ENCODE results near the gene CST3.
"Not testable (repeated sequence)": the region's sequence is repeated elsewhere in the genome, so short reads cannot be mapped to it uniquely, and the experiment has no call there.

The CST3 gene

DNA sequence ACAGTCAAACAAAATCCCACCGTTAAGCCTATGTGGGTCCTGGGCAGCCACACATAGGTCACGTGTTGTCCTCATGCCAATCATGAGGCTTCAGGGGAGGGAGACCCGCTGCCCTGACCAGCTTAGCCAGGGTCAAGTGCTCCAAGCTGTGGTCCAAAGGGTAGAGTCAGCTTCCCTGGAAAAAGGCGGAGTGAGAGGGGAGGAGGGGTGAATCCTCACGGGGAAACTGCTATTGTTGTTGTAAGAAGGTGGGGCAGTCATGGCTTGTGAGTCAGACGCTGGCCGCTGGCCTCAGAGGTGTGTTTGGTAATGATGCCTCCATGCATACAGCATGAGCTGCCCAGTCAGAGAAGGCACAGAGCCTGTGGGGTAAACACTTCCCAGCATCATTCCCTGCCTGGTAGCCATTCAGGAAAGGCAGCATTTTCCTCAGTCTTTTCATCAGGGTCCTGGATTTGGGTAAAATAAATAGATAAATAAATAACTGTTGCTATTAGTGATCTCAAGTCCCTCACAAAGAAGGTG is 8.7 kb downstream of the CST3 start:
- DNase-seq (ENCODE audit: low read depth in 2 of 2, low spot score in 1 of 2): no peak

DNA sequence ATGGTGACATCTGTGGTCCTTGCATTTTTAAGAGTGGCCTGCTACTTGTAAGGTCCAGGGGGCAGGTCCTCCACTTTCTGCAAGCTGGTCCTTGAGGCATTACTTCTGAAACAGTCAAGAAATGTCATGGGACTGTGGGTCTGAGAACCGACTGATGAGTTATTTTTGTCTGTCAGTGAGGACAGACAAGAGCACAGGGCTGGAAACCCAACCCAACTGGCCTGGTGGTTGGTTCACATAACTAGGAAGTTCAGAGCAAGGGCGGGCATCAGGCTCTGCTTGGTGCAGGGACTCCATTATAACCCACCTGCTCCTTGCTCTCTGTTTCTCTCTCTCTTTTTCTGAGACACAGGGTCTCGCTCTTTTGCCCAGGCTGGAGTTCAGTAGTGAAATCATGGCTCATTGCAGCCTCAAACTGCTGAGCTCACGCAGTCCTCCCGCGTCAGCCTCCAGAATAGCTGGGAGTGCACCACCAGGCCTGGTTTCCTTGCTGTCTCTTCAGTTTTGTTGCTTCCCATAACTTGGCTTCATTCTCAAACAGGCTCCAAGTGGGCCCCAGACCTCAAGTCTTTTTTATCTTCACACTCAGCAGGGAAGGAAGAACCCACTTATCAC is 9.2 kb downstream of the CST3 start:
- no peak for DNase-seq (ENCODE audit: low read depth in 2 of 2, low spot score in 1 of 2)

GRCh38 chr20:23627501-23627900 is 10.3 kb downstream of the CST3 start:
- DNase-seq (ENCODE audit: low read depth in 2 of 2, low spot score in 1 of 2): no peak

DNA sequence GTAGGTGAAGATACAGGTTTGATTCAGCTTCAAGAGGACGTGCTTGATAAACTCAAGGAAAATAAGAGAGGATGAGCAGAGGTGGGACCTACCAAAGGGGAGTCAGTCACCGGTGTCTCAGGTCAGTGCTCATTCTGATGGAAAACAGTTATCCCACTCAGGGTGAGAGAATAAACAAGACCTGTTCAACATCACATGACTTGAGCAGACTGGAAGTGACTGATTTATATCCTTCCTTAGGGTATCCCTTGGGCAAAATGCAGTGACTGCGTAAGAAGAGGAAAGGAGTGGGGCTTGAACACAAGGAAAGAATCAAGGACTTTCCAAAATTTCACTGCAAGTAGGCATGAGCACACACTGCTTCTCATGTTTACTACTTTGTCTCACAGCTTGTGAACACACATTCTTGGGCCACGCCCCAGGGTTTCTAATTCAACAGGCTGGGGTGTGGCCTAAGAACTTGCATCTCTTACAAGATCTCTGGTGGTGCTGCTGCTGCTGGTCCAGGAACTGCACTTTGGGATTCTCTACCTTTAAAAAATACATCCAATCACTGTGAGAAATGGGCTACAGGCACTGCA is 11.6 kb downstream of the CST3 start:
- no peak for DNase-seq (ENCODE audit: low read depth in 2 of 2, low spot score in 1 of 2)

- DNase-seq (ENCODE audit: low read depth in 2 of 2, low spot score in 1 of 2): no peak
Measured at GRCh38 chr20:23625236-23625964, 12.4 kb downstream of the CST3 start.

DNA sequence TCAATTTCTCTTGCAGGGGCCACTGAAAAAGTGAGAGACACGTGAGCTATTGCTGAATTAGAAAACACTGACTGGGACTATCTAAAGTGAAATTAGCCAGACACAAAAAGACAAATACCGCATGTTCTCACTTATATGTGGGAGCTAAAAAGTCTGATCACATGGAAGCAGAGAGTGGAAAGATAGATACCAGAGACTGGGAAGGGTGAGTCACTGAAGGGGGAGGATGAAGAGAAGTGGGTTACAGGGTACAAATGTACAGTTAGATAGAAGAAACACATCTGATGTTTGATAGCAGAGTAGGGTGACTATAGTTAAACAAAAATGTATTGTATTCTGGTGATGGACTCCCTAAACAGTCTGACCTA is 13.4 kb downstream of the CST3 start:
- DNase-seq (ENCODE audit: low read depth in 2 of 2, low spot score in 1 of 2): no peak

- no peak for DNase-seq (ENCODE audit: low read depth in 2 of 2, low spot score in 1 of 2)
Measured at GRCh38 chr20:23623666-23624323, 14.0 kb downstream of the CST3 start.

DNA sequence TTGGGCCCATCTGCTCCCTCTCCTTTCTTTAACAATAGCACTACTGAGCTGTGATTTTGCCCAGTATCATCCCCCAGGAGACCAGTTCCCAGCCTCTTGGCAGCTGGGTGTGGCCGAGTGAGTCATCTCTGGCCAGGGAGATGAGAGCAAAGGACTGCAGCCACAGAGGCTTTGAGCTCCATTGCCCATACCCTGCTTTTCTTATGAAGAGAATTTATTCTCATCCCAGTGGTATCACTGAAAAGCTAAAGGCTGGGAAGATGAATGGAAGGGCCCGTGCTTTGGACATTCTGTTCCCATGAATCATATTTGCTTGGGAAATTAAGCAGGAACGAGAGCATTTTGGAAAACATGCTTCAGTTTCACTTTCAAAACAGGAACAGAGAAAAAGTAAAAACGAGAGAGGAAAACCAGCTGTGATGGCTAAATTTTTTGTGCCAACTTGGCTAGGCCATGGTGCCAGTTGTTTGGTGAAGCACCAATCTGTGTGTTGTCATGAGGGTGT is 14.9 kb downstream of the CST3 start:
- DNase-seq (ENCODE audit: low read depth in 2 of 2, low spot score in 1 of 2): no peak

DNA sequence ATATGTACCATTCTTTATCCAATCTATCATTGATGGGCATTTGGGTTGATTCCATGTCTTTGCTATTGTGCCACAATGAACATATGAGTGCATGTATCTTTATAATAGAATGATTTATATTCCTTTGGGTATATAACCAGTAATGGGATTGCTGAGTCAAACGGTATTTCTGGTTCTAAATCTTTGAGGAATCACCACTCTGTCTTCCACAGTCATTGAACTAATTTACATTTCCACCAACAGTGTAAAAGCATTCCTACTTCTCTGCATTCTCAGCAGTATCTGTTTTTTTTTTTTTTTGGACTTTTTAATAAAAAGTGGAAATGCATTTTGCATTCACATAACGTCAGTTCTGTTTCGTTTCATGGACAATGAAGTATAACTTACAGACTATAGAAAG is 15.4 kb downstream of the CST3 start:
- not testable (repeated sequence) for DNase-seq (ENCODE audit: low read depth in 2 of 2, low spot score in 1 of 2)

DNA sequence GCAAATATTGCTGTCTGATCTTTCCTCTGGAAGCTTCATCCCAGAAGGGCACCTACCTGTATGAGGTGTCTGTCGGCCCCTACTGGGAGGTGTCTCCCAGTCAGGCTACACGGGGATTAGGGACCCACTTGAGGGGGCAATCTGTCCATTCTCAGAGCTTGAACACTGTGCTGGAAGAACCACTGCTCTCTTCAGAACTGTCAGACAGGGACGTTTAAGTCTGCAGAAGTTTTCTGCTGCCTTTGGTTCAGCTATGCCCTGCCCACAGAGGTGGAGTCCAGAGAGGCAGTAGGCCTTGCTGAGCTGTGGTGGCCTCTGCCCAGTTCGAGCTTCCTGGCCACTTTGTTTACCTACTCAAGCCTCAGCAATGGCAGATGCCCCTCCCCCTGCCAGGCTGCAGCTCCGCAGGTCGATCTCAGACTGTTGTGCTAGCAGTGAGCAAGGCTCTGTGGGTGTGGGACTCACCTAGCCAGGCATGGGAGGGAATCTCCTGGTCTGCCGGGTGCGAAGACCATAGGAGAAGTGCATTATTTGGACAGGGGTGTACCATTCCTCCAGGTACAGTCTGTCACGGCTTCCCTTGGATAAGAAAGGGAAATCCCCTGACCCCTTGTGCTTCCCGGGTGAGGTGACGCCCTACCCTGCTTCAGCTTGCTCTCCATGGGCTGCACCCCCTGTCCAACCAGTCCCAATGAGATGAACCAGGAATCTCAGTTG is 16.9 kb downstream of the CST3 start:
- not testable (repeated sequence) for DNase-seq (ENCODE audit: low read depth in 2 of 2, low spot score in 1 of 2)

- no peak for DNase-seq (ENCODE audit: low read depth in 2 of 2, low spot score in 1 of 2)
Measured at GRCh38 chr20:23614163-23614562, 23.6 kb downstream of the CST3 start.

DNA sequence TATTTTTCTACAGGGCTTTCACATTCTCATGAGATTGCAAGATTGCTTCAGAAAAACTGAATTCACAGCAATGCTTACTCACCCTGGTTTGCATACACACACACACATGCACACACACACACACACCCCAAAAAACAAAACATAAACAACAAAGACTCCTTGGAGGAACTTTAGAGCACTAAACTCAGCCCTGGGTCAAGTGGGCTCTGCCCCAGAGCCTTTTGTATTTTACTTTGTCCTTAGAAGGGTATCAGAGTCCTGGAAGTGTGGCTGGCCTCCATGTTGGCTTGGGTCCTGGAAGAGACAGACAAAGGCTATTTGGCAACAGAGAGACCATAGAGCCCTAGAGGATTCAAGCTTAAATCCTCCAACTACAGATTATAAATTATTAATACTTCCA is 24.1 kb downstream of the CST3 start:
- no peak for DNase-seq (ENCODE audit: low read depth in 2 of 2, low spot score in 1 of 2)

- no peak for DNase-seq (ENCODE audit: low read depth in 2 of 2, low spot score in 1 of 2)
Measured at GRCh38 chr20:23612396-23612795, 25.4 kb downstream of the CST3 start.

DNA sequence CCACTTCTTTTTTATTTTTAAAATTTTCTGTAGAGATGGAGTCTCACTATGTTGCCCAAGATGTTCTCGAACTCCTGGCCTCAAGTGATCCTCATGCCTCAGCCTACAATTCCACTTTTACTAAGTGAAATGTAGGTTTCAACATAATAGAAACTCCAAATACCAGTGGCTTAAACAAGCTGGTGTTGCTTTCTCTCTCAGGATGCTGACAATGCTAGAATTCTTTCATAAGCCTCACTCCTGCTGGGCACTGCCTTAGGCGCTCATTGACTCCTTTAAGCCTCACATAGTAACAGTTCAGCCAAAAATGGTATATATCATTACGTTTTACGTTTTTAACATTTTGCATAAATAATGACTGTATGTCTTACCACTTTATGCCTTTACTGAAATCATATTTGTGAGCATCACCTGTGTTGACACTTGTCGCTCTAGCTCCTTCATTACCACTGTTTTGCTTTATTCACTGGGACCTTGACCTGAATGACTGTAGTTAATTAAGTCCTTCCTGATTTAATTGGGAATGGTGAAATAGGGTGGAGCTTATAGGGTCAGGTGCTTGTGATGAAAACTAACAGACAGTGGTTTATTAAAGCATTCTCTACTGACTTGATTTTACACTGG is 28.2 kb downstream of the CST3 start:
- DNase-seq (ENCODE audit: low read depth in 2 of 2, low spot score in 1 of 2): no peak

DNA sequence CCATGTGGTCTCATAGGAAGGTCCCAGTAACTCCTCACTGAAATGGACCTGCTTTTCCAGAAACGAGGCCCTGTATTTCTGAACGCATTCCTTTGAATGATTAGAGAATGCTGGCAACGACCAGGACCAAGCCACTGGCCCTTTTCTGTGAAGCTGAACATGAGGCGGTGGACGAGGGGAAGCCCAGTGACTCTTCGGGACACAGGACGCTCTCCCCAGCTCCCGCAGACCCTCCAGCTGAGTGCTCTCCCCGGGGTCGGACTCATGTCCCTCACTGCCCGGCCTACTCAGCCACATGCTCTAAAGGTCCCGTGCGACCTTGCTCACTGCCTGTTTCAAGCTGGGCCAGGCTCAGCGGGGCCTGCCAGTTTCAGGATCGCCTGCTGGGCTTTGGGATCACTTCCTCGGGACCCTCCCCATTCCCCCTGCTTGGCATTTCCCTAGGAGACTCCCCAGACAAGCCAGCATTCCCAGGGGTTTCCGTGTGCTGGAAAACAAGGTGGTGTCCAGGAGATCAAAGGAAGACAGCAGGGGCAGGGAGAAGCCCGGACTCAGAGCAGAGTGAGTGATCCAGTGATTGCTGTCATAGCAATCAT is 29.4 kb downstream of the CST3 start:
- DNase-seq (ENCODE audit: low read depth in 2 of 2, low spot score in 1 of 2): no peak

DNA sequence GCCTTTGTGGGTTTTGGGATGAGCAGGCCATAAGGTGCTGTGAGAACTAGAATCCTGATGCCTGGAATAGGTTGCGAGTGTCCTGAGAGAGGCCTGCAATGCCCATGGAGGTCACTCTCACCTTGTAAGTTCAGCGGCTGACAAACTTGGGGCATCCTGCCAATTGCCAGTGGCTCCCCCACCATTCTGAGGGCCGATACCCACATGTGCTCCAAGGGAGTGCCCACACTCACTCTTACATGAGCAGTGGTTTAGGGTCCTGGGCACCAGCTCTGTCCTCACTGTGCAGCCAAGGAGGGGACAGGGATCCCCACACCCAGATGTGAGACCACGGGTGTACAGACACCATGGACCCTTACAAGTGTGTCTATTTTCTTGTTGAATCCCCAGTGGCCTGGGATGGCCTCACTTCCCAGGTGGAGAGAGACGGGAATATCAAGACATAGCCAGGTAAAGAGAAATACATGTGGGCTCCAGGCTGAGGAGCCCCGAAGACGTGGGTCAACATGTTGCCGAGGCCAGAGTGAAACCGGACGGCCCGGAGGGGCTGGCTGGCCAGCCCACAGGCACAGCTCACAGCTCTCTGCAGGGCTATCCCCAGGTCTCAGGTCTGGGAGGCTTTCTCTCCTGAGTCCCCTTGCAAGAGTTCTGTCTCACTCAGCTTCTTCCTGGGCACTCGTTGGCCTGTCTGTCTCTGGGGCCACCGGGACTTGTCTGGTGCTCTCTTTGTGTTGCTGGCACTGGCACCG is 30.1 kb downstream of the CST3 start:
- no peak for DNase-seq (ENCODE audit: low read depth in 2 of 2, low spot score in 1 of 2)

DNA sequence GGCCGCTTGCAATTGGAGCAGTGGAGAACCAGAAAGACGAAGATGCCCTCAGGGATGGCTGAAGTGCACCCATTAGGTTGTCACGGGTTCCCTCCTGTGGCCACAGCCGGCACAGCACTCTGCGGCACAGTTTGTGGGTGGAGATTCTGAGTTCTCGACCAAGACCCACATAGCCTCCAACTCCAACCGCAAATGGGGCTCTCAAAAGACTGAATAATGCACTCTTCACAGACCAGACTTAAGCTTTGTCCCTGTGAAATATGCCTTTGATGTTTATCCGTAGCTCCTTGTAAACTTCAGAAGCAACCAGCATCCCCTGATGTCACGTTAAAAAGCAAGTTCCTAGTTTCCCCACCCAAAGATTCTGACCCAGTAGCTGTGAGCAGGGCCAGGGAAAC is 31.1 kb downstream of the CST3 start:
- peak; percentile 23 to 25 for DNase-seq (ENCODE audit: low read depth in 2 of 2, low spot score in 1 of 2)

- DNase-seq (ENCODE audit: low read depth in 2 of 2, low spot score in 1 of 2): no peak
Measured at GRCh38 chr20:23605867-23606651, 31.7 kb downstream of the CST3 start, which contains the start of gene CST9. CST9 (minus strand) TSS chr20:23605917; CDS start chr20:23605864, 53 bp downstream.

DNA sequence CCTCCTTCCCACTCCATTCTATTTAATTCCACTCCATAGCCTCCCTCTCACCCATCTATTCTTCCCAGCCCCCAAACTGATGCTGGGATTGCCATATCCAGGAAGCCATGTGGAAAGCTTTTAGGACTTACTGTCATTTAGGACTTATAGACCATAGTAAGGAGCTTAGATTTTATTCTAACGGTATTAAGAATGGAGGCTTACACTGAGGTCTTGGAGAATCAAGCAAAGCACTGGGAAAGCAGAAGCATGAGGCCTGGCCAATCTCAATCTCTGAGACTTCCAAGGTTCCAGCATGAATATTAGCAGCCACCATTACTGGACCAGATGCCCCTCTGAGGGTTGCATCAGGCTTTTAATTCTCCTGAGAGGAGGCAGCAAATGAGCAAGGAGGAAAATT is 33.4 kb downstream of the CST3 start:
- no peak for DNase-seq (ENCODE audit: low read depth in 2 of 2, low spot score in 1 of 2)

Measured in stimulated activated CD8-positive, alpha-beta memory T cell treated with anti-CD3 and anti-CD28 coated beads, Interleukin-4, amount 100 ng/mL, for 4 hours (primary cell).